GM20000 (cell line): ENCODE measurements around the gene C4A.
A peak's percentile ranks its signal among the peaks of the same experiment; 100 is the strongest.
"Not testable (repeated sequence)": the region's sequence is repeated elsewhere in the genome, so short reads cannot be mapped to it uniquely, and the experiment has no call there.

Experiments used
- DNase-seq: peaks from one replicate; pipeline ENCODE4 v3.0.0; 2012; ENCODE audit warnings: low spot score
- CTCF ChIP-seq: IDR thresholded peaks from 2 replicates; pipeline ENCODE4 v1.5.1; 2012; ENCODE audit warnings: mild to moderate bottlenecking, control low read depth; ENCODE audit errors: extremely low read depth, missing control alignments

Gene C4A

GRCh38 chr6:32045811-32046449 lies 64.1 kb downstream of the C4A start:
- TF ChIP-seq CTCF: no peak
- no peak for DNase-seq

DNA sequence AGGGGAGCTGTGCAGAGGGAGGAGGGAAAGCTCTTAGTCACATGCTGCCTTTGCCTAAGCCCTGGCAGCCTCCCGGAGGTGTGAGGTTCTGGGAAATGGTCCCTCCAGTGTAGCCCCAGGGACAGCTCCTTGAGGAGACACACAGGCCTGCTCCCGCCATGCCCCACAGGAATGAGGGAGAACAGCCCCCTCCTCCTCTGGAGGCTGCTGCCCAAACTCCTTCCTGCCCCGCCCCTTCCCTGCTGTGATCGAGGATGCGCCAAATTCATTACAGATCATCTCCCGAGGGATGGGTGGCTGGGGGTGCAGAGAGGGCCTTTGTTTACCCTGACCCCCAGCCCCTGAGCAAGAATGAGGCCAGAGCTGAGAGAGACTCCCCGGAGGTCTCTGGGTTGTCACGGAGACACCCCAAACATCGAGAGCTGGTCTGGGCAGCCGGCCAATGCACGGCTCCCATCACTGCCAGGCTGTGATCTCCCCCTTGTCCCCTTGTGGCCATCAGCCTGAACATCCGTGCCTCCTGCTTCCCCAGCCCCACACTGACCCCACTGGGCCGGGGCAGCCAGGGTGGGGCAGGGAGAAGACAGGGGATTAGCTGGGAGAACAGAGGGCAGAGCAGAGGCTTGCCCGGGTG lies 64.7 kb downstream of the C4A start:
- no peak for DNase-seq
- TF ChIP-seq CTCF: no peak

- DNase-seq: no peak
- no peak for TF ChIP-seq CTCF
These were observed 65.2 kb downstream of the C4A start for GRCh38 chr6:32047084-32047478.

DNA sequence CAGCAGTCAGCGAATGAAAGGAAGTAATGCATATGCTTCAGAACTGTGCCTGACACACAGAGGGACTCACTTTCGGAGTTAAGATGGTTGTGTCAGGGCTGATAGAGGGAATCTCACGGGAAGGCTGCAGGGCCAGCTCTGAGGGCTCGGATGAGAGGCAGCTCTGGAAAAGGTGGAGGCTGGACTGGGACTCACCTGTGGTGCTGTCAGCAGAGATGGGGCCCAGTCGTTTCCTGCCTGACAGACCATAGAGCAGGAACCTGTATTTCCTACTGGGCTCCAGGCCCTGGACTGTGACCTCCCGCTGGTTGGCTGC lies 65.6 kb downstream of the C4A start:
- no peak for DNase-seq
- no peak for TF ChIP-seq CTCF

DNA sequence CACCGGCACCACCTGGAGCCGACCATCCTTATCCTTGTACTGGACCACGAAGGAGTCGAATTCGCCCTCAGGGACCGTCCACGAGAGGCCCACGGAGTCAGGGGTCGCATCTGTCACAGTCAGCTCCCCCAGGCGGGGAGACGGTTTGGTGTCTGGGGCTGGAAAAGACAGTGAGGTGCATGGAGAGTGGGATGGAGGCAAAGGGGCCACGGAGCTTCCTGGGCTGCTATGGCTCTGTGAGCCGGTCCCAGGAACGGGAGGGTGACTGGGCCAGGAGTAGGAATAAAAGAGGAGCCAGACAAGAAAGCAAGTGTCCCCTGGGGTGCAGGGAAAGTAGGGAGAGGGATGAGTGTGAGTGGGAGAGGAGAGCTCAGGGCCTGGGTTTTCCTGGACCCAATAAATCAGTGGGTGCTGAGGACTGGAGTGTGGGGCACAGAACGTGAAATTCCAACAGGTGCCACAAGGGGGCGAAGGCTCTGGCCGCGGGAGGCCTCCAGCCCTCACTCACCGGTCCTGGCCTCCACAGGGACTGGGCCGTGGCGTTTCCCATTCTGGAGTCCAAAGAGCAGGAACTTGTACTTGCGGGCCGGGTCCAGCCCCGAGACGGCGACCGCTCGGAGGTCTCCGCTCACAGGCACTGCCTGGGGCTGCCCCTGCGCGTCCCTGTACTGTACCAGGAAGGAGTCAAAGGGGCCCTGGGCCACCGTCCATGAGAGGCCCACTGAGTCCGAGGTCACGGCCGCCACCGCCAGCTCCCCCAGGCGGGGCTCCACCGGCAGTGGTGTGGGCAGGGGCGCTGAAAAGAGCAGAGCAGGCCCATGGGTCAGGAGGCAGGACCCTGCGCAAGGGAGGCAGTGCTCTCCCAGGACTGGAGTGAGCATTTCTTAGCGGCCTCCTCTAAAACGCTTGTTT lies 66.3 kb downstream of the C4A start:
- peak; percentile 92 for TF ChIP-seq CTCF
- DNase-seq: peak; percentile 84

DNA sequence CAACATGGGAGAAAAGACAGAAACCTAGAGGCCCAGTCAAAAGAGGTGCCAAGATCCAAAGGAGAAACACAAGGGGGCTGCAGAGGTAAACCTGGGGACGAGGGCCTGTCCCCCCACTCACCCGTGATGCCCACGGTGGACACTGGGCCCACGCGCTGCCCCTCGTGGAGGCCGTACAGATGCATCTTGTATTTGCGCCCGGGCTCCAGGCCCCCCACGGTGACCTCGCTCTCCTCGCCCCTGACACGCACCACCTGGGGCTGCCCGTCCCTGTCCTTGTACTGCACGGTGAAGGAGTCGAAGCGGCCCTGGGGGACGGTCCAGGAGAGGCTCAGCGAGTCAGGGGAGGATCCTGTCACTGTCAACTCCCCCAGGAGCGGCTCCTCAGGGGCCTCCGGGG lies 67.3 kb downstream of the C4A start:
- DNase-seq: not testable (repeated sequence)

- DNase-seq: not testable (repeated sequence)
These were observed 67.9 kb downstream of the C4A start for GRCh38 chr6:32049736-32050135.

- no peak for DNase-seq
- no peak for TF ChIP-seq CTCF
These were observed 68.7 kb downstream of the C4A start for GRCh38 chr6:32050562-32050961.
